ENCODE data around the gene FBH1.

Gene FBH1

GRCh38 chr10:5981529-5981928, 91.5 kb downstream of the FBH1 start:
- no peak for DNase-seq
- peaks cover 20% of the 10 kb centered on the region for H3K27me3 Mint-ChIP-seq
- ATAC-seq = no peak
- H3K27ac Mint-ChIP-seq = no peak overlapping the region
- no peak overlapping the region for H3K4me3 Mint-ChIP-seq
- peaks cover 6% of the 10 kb centered on the region for H3K4me1 Mint-ChIP-seq
- H3K9me3 Mint-ChIP-seq = no peaks in the 10 kb centered on the region

GRCh38 chr10:5983774-5984173, 93.7 kb downstream of the FBH1 start:
- Mint-ChIP-seq H3K9me3 (no peaks in the 10 kb centered on the region), H3K27me3 (peaks cover 27% of the 10 kb centered on the region), H3K27ac (no peak overlapping the region), H3K4me1 (peaks cover 15% of the 10 kb centered on the region), H3K4me3 (no peak overlapping the region)
- no peak for DNase-seq
- ATAC-seq = no peak

GRCh38 chr10:5985029-5985428, 95.0 kb downstream of the FBH1 start:
- no peaks in the 10 kb centered on the region for H3K9me3 Mint-ChIP-seq
- peaks cover 15% of the 10 kb centered on the region for H3K4me1 Mint-ChIP-seq
- no peak overlapping the region for H3K4me3 Mint-ChIP-seq
- no peak overlapping the region for H3K27ac Mint-ChIP-seq
- ATAC-seq (no peak), DNase-seq (no peak)
- peaks cover 25% of the 10 kb centered on the region for H3K27me3 Mint-ChIP-seq

Measured in stimulated activated naive CD8-positive, alpha-beta T cell treated with anti-CD3 and anti-CD28 coated beads, Interleukin-15, amount 100 ng/mL, for 72 hours (primary cell).